CD4-positive, alpha-beta T cell treated with Interleukin-17A for 4 hours (primary cell): ENCODE results near the gene HS2ST1.
"Not testable (repeated sequence)": the region's sequence is repeated elsewhere in the genome, so short reads cannot be mapped to it uniquely, and the experiment has no call there.

Source experiments
- DNase-seq: peaks from one replicate; pipeline ENCODE4 v3.0.0-alpha.2; 2020; ENCODE audit warnings: mixed read lengths

Gene HS2ST1

GRCh38 chr1:86975993-86976550 is 61.6 kb downstream of the HS2ST1 start:
- no peak for DNase-seq

GRCh38 chr1:86976664-86977063 is 62.2 kb downstream of the HS2ST1 start:
- no peak for DNase-seq

DNA sequence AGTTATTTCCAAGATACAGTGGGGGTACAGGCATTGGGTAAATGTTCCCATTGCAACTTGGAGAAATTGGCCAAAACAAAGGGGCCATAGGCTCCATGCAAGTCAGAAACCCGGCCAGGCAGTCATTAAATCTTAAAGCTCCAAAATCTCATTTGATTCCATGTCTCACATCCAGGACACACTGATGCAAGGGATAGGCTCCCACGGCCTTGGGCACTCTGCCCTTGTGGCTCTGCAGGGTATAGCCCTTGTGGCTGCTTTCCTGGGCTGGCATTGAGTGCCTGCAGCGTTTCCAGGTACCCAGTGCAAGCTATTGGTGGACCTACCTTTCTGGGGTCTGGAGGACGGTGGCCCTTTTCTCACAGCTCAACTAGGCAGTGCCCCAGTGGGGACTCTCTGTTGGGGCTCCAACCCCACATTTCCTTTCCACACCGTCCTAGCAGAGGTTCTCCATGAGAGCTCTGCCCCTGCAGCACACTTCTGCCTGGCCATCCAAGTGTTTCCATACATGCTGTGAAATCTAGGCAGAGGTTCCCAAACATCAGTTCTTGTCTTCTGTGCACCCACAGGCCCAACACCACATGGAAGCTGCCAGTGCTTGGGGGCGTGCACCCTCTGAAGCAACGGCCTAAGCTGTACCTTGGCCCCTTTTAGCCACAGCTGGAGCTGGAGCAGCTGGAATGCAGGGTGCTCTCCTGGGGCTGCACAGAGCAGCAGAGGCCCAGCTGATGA is 67.2 kb downstream of the HS2ST1 start:
- no peak for DNase-seq

GRCh38 chr1:86983677-86984076 is 69.2 kb downstream of the HS2ST1 start:
- DNase-seq: not testable (repeated sequence)

DNA sequence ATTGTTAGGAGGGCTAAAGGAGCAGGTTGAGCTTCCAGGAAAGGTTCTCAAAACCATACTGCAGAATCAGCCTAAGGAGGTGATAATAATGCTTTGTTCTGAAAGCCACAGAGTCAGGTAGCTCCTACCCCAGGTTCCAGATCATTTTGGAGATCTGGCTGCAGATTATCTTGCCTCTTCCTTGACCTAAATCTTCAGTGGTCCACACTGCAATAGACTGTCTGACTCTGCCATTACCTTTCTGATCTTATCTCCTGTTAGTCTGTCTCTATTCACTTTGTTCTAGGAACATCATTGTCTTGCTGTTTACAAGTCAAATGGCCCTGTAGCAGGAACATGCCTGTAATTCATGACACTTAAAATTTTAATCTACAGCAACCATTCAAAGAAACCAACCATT is 73.0 kb downstream of the HS2ST1 start:
- no peak for DNase-seq

- no peak for DNase-seq
These were observed 74.4 kb downstream of the HS2ST1 start for GRCh38 chr1:86988835-86989234.

DNA sequence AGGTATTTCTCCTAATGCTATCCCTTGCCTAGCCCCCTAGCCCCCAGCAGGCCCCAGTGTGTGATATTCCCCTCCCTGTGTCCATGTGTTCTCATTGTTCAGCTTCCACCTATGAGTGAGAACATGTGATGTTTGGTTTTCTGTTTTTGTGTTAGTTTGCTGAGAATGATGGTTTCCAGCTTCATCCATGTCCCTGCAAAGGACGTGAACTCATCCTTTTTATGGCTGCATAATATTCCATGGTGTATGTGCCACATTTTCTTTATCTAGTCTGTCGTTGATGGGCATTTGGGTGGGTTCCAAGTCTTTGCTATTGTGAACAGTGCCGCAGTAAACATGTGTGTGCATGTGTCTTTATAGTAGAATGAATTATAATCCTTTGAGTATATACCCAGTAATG is 75.3 kb downstream of the HS2ST1 start:
- DNase-seq: not testable (repeated sequence)

DNA sequence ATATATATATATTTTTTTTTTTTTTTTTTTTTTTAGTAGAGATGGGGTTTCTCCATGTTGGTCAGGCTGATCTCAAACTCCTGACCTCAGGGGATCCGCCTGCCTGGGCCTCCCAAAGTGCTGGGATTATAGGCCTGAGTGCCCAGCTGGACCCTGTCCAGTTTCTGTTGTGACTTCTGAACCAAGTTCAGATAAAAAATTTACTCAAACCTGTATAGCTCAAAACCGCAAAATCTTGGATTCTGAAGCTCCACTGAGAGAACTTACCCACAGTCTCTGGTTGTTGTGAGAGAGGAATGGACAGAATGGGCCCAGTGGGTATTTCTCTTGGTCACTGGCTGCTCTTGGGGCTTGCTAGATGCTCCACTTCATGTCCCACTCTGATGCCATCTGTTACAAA is 76.4 kb downstream of the HS2ST1 start:
- DNase-seq: no peak

GRCh38 chr1:86991549-86992186 is 77.2 kb downstream of the HS2ST1 start:
- no peak for DNase-seq

- DNase-seq: no peak
These were observed 78.4 kb downstream of the HS2ST1 start for GRCh38 chr1:86992861-86993260.

- DNase-seq: no peak
These were observed 79.0 kb downstream of the HS2ST1 start for GRCh38 chr1:86993269-86993985.

DNA sequence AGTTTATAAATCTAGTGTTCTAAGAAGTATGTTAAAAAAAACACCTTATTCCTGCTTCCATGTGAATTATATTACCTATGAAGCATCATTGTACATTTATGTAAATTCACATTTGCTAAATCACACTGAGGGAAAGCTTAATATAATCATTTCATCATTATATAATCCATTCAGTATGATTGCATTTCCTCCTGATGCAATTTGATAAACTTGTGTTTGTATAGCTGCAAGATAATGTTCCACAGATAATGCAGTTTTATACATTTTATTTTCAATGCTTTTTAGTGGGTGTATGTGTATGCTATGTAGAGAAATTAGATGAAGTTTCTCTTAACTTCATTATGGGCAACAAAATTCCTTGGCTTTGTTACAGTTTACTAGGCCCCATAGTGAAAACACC is 79.6 kb downstream of the HS2ST1 start:
- no peak for DNase-seq

DNA sequence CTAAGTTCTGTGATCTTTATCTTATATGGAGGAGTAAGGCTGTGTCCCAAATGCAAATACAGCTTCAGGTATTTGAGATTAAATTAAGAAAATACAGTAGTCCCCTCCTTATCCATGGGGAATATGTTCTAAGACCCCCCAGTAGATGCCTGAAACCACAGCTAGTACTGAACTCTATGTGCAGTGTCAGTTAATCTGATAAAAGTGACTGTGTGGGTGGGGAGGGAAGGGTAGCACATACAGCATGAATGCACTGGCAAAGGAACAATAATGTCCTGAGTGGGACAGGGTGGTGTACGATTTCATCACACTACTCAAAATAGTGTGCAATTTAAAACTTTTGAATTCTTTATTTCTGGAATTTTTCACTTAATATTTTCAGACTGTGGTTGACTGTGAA is 83.1 kb downstream of the HS2ST1 start:
- no peak for DNase-seq

GRCh38 chr1:86998280-86998679 is 83.8 kb downstream of the HS2ST1 start:
- DNase-seq: no peak

GRCh38 chr1:86998727-86999126 is 84.3 kb downstream of the HS2ST1 start:
- DNase-seq: no peak

DNA sequence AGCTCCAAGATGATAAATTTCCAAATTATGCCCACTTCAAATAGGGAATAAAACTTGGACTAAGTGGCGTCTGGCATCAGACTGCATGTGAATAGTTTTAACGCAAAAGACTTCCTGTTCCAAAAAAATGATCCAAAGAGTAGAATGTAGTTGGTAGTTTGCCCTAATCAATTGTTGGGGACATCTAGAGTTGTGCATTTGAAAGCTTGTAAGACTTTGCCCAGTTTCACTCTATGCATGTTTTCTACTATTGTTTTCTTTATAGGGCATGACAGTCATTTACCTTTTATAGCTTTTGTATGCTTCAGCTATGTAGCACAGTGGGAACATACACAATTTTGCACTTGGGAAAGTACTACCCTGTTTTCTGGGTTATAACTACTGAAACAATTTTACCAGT is 86.0 kb downstream of the HS2ST1 start:
- no peak for DNase-seq

DNA sequence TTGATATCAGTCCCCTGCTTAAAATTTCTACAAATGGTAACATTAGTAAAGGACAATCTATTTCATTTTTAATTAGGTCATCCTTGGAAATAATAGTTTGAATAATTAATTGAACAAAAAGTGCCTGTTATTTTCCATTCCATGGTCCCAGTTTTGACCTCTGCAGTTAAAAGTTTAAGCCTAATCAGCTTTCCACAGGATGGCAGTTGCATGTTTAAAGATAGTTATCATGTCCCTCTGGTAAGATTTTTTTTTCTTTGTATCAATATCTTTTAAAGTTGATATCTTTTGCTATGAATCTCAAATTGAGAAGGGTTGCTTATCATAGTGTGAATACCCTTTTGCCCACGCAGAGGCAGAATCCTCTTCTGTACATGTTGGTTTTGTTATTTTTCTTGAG is 90.4 kb downstream of the HS2ST1 start:
- no peak for DNase-seq

DNA sequence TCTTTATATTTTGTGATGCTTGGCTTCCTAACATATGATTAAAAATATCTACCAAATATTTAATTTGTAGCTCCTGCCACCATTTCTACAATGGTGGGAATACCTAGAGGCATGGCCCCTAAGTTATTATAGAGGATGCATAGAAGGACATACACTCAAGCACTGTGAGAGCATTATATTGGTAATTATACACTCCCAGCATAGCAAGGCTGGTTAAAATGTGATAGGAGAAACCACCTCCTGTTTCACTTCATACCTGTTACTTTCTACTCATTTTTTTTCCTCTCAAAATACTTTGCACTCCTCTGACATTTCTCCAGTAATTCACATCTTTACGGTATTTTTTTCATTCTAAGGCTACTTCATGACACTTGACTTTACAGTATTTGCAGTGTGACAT is 92.9 kb downstream of the HS2ST1 start:
- no peak for DNase-seq

GRCh38 chr1:87013385-87013784 is 99.0 kb downstream of the HS2ST1 start:
- not testable (repeated sequence) for DNase-seq

DNA sequence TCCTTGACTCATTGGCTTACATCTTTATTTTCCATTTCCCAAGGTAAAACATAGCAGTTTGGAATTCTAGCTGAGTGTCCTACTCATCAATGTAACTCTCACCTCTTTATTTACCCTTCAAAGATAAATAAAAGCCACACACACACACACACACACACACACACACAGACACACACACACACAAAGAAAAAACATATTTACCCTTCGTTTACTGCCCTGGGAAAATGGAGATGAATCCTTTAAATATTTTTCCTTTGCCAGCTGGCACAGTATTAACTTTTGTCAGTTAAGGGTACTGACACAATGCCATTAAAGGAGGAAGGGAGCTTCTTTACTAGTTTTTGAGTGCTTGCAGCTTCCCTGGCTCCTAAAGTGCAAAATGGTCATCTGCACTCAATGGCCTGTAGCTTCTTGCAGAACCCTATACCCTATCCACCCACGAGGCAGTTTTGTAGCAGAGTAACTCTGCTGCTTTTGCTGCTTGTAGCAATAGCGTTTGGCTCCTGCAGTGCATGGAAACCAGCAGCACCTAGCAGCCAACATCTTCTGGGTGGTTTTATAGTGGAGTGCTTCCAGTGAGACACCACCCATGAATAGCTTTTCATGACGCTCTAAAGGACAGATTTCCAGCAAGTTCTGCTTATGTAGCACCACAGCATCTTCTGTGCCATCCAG is 103.7 kb downstream of the HS2ST1 start:
- no peak for DNase-seq

GRCh38 chr1:87023326-87023725 is 108.9 kb downstream of the HS2ST1 start:
- no peak for DNase-seq

DNA sequence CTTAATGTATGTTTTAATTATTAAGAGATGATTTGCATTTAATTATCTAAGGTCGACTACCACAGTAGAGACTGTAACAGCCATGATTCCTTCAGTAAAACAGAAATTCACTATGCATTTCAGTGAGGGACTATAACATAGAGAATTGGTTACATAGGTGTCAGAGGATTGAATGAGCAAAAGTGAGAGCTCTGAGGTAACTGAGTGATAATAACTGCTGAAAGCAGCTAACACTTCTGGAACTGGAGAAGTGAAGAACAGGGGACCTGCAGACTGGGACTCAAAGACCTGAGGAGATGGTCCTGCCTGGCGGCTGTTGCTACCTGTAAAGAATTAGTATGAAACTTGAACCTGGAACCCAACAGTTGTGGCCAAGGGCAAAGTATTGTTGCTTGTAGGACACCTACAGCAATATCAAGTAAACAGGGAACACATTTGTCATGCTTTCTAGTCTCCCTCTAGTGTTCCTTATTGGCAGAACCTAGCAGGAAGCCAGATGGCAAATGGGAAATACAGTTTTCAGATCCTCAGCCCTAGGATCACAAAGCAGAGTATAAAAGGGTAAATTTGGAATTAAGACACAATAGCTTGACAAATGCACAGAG is 110.6 kb downstream of the HS2ST1 start:
- no peak for DNase-seq

GRCh38 chr1:87027561-87027960 is 113.1 kb downstream of the HS2ST1 start:
- DNase-seq: not testable (repeated sequence)
